Activated T-helper 1 cell treated with anti-CD3 and anti-CD28 coated beads, Interleukin-2, amount 50 U/mL, for 16 hours (primary cell): Measurements from ENCODE around the gene STAC.
"Not testable (repeated sequence)": the region's sequence is repeated elsewhere in the genome, so short reads cannot be mapped to it uniquely, and the experiment has no call there.

Source experiments
- DNase-seq, 2 donors: peaks; one replicate each; pipeline ENCODE4 v3.0.0-alpha.2; 2020; ENCODE audit warnings: low read depth in 1 of 2, low spot score in 1 of 2

Gene STAC

GRCh38 chr3:36411587-36411986 lies 31.3 kb downstream of the STAC start:
- no peak for DNase-seq

DNA sequence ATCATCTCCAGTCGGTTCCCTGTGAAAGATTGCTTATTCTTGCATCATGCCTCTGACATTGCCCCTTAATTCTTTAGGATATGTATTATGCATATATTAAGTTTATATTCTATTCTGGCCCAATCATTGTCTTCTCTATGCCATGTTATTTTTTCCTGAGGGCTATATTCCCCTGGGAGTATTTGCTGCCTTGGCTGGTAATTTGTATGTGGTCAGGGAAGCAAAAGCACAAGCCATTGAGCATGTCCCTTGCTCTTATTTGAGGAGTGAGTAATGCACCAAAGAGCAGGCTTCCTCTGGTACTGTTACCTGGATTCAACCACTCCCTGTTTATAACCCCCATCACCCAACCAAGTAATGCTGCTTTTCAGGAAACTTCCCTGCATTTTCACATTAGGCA lies 36.3 kb downstream of the STAC start:
- no peak for DNase-seq

DNA sequence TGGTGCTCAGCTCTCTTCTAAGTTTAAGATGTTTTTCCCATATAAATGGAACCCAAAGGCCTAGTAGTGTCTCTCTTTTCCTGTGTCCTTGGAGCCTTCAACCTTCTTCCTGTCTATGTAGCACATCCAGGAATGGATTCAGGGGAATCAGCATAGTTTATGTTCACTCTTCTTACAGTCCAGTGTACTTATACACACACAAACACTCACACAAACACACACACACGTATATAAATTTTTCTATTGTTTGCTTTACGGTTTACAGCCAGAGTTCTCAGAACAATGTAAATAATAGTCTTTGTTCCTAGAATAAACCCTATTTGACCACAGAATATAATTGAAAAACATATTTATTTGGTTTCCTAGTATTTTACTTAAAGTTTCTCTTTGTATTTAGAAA lies 36.9 kb downstream of the STAC start:
- DNase-seq = no peak

GRCh38 chr3:36418296-36418695 lies 38.0 kb downstream of the STAC start:
- no peak for DNase-seq

DNA sequence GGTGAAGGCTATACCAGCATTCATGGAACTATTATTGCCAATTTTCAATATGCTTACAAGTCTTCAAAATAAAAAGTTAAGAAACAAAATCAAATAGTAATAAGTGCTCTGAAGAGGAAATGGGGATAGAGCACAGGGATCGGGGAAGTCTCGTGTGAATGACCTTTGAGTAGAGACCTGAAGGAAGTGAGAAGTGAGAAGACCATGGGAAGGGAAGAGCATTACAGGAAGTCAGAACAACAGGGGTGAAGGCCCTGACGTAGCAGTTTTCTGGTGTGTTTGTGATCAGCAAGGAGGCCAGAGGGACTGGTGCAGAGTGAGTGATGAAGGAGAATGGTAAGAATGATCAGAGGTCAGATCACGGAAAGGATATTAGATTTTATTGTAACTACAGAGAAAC lies 48.1 kb downstream of the STAC start:
- DNase-seq = no peak

- DNase-seq = no peak
Observed at GRCh38 chr3:36429986-36430485, 49.7 kb downstream of the STAC start.

- no peak for DNase-seq
Observed at GRCh38 chr3:36433511-36433910, 53.2 kb downstream of the STAC start.

DNA sequence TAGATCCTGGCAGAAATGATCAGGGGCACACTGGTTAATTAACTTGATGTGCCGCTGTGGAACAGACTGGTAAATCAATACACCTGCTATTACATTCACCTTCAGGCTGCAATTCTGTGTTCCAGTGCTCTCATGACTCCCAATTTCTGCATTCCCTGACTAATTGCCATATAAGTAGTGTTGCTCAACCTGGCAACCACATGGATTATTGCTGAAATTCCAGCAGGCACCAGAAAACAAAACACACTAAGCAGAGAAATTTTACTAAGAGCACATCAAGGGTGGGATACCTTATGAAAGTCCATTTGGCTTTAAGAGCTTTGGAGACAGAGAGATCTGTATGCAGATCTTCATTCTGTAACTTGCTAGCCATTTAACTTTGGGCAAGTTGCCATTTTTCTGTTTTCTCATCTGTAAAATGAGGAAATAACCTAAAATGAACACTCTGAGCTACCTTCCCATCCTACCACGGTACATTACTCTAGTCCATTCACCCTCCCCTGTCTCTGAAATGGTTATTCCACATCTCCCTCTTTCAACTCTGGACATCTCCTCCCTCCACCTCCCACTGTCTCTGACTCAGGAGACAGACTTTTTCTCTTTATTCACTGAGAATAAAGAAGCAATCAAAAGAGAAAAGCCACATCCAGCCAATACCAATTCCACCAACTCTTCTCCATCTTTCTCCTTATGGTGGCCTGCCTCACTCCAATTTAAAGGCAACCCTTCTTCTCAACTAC lies 54.6 kb downstream of the STAC start:
- DNase-seq = no peak

DNA sequence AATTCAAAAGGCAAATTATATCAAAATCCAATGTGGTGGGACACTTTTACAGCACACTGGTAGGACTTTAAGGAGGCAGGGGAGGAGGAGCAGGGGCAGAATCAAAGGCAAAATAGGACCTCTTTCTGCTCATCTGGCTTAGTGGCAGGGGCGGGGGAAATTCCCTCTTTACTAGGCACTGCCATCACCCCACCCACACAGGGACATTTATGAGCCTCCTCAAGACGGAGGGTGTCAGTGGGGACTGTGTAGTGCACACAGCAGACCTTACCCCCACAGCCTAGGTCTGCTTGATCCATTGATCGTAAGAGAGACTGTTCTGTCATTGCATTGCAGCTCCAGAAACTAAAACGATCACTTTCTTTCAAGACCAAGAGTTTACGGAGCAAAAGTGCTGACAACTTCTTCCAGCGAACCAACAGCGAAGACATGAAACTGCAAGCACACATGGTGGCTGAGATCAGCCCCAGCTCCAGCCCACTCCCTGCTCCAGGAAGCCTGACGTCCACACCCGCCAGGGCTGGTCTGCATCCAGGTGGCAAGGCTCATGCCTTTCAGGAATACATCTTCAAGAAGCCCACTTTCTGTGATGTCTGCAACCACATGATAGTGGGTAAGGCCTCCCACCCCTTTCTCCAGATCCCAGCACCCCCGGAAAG lies 62.9 kb downstream of the STAC start:
- no peak for DNase-seq

- DNase-seq = no peak
Observed at GRCh38 chr3:36444909-36445308, 64.6 kb downstream of the STAC start.

DNA sequence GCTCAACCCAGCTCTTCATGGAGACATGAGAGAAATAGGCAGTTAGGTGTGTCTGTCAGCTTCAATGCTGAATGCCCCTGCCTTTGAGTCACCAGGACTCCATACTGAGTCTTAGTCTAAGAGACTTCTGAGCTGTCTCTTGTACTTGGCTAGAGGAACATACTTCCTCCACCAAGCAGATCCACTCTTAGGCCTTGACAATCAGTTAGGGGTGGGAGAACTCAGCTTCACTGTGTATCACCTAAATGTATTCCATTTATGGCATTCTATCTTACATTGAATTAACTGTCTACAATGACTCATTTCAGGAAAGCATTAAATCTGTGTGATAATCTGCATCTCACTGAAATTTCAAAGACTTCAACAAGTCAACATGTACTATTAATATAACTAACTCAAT lies 66.0 kb downstream of the STAC start:
- DNase-seq = no peak

DNA sequence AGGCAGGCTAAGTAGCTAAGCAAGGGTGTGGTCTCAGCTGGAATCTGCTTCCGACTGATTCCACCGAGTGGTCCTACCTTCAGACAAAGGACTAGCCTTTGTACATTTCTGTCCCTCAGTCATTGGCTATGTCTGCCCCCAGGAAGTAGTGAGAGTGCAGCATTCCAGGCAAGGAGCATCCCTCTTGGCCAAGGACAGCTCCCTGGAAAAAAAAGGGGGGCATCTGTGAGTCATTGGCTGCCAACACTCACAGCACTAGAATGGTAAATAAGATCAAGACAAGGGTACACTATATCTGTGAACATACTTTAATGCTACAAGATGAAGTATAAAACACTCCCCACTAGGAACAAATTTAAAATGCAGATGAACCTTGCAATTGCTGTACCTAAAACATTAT lies 66.8 kb downstream of the STAC start:
- DNase-seq = no peak

DNA sequence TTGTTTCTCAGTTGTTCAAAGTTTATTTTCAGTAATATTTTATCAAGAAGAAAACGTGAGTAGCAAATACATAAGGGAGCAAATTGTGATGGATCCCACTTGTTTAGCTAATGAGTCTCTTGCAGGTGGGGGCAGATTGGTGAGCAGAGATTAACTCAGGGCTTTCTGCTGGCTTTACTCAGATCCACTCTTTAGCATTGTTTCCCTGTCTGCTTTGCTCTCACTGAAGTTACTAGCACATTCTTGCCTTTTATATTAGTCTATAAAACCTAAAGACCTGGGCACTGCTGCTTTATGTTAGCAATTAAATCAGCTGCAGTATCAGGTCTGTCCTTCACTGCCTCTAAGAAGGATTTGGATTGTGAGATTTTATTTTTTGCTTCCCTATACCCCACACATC lies 71.5 kb downstream of the STAC start:
- no peak for DNase-seq

- DNase-seq = not testable (repeated sequence)
Observed at GRCh38 chr3:36453213-36453612, 72.9 kb downstream of the STAC start.

GRCh38 chr3:36453896-36454295 lies 73.6 kb downstream of the STAC start:
- not testable (repeated sequence) for DNase-seq

DNA sequence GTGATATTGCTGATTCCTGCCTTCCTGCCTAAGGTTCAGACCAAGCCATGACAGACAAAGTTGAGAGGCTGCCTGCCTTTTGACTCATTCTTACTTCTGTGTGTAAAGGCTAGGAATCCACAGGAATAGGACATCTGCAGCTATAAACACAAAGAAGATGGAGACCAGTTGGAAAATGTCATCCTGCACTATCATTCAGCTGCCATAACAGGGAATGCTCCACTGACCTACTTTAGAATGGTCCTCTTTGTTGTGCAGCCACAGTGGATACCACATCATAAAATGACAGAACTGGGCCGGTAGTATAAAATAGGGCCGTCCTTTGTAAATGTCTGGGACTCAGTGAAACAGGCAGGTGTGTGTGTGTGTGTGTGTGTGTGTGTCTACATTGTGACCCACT lies 75.1 kb downstream of the STAC start:
- no peak for DNase-seq

- DNase-seq = no peak
Observed at GRCh38 chr3:36456784-36457183, 76.5 kb downstream of the STAC start.

- no peak for DNase-seq
Observed at GRCh38 chr3:36457667-36458066, 77.4 kb downstream of the STAC start.

DNA sequence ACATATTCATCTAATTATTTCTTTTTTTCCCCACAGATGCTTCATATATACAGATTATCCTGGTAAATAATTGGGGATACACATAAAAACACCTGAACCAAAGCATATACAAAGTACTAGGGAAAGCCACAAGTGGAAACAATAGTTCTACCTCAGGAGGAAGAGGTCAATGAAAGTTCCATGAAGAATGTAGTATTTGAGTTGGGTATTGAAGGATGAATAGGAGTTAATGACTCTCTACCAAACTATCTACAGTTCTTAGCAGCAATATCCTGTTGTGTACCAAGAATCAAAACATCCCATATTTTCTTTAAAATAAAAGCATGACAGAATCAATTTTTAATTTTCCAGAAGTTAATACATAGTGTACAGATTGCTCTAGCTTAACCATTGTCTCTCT lies 78.9 kb downstream of the STAC start:
- no peak for DNase-seq

DNA sequence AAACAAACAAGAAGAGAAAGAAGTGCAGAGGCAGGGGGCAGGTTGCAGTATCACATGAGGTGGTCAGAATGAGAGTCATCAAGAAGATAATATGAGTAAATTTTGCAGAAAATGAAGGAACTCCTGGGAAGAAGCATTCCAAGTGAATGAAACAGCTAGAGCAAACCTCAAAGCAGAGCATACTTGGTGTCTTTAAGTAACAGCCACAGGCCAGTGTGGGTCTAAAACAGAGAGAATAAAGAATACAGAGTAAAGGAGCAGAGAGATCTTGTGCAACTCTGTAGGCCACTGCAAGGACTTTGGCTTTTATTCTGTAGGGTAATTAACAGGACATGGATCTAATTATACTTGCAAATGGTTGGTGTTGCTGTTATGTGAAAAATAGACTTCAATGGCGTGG lies 81.3 kb downstream of the STAC start:
- no peak for DNase-seq

- DNase-seq = not testable (repeated sequence)
Observed at GRCh38 chr3:36472045-36472444, 91.7 kb downstream of the STAC start.

GRCh38 chr3:36475558-36475957 lies 95.3 kb downstream of the STAC start:
- DNase-seq = no peak
